BLaER1 (cell line): ENCODE data around the gene WDR26.

ENCODE experiments used
- H3K27ac ChIP-seq: shearing (Covaris generic); formaldehyde crosslinking; 2 replicates; pipeline ENCODE4 v1.8.1; 2022
- H3K27me3 ChIP-seq: shearing (Covaris generic); formaldehyde crosslinking; 2 replicates; pipeline ENCODE4 v1.8.1; 2022
- H3K36me3 ChIP-seq: shearing (Covaris generic); formaldehyde crosslinking; 2 replicates; pipeline ENCODE4 v1.8.1; 2022
- H3K4me1 ChIP-seq: shearing (Covaris generic); formaldehyde crosslinking; 2 replicates; pipeline ENCODE4 v1.8.1; 2022
- H3K4me2 ChIP-seq: shearing (Covaris generic); formaldehyde crosslinking; 2 replicates; pipeline ENCODE4 v1.8.1; 2022
- H3K4me3 ChIP-seq: shearing (Covaris generic); formaldehyde crosslinking; 2 replicates; pipeline ENCODE4 v1.8.1; 2022
- H3K9ac ChIP-seq: shearing (Covaris generic); formaldehyde crosslinking; 2 replicates; pipeline ENCODE4 v1.8.1; 2022
- H3K9me3 ChIP-seq: shearing (Covaris generic); formaldehyde crosslinking; 2 replicates; pipeline ENCODE4 v1.8.1; 2022
- H4K20me1 ChIP-seq: shearing (Covaris generic); formaldehyde crosslinking; 2 replicates; pipeline ENCODE4 v1.8.1; 2022
- Cebpa-rat ChIP-seq: shearing (Covaris generic); IDR thresholded peaks from 2 replicates; pipeline ENCODE4 v1.8.1; 2022

Gene WDR26

GRCh38 chr1:224458296-224458695, 23.7 kb upstream of the WDR26 start:
- no peaks in the 10 kb centered on the region for H3K9me3 ChIP-seq
- H3K27me3 ChIP-seq = no peaks in the 10 kb centered on the region
- TF ChIP-seq Cebpa-rat = no peak
- H3K9ac ChIP-seq = no peak overlapping the region
- H3K4me1 ChIP-seq = peaks cover 23% of the 10 kb centered on the region
- H3K27ac ChIP-seq = no peak overlapping the region; the same call in 1 of the 2 replicates
- H3K36me3 ChIP-seq = no peaks in the 10 kb centered on the region
- H3K4me3 ChIP-seq = no peak overlapping the region
- H4K20me1 ChIP-seq = no peaks in the 10 kb centered on the region
- no peak overlapping the region for H3K4me2 ChIP-seq

- TF ChIP-seq Cebpa-rat = no peak
- H3K9ac ChIP-seq = no peak overlapping the region
- no peaks in the 10 kb centered on the region for H3K27me3 ChIP-seq
- peaks cover 23% of the 10 kb centered on the region for H3K4me1 ChIP-seq
- H3K36me3 ChIP-seq = no peaks in the 10 kb centered on the region
- H3K27ac ChIP-seq = no peak overlapping the region
- no peak overlapping the region for H3K4me3 ChIP-seq
- no peaks in the 10 kb centered on the region for H4K20me1 ChIP-seq
- no peaks in the 10 kb centered on the region for H3K9me3 ChIP-seq
- no peak overlapping the region for H3K4me2 ChIP-seq
Observed at GRCh38 chr1:224457782-224458144, 23.2 kb upstream of the WDR26 start.

GRCh38 chr1:224456637-224456953, 22.0 kb upstream of the WDR26 start:
- Histone ChIP-seq H3K27me3 (no peaks in the 10 kb centered on the region), H3K9ac (no peak overlapping the region), H4K20me1 (no peaks in the 10 kb centered on the region), H3K4me1 (peaks cover 23% of the 10 kb centered on the region), H3K36me3 (no peaks in the 10 kb centered on the region), H3K9me3 (no peaks in the 10 kb centered on the region), H3K27ac (no peak overlapping the region), H3K4me3 (no peak overlapping the region), H3K4me2 (no peak overlapping the region)
- TF ChIP-seq Cebpa-rat = no peak

- no peaks in the 10 kb centered on the region for H3K9me3 ChIP-seq
Observed at GRCh38 chr1:224454402-224455055, 19.9 kb upstream of the WDR26 start.

GRCh38 chr1:224450561-224451350, 16.2 kb upstream of the WDR26 start:
- no peaks in the 10 kb centered on the region for H3K27me3 ChIP-seq
- no peaks in the 10 kb centered on the region; the same call in 1 of the 2 replicates for H3K36me3 ChIP-seq
- no peaks in the 10 kb centered on the region for H3K4me1 ChIP-seq
- no peak overlapping the region for H3K9ac ChIP-seq
- no peaks in the 10 kb centered on the region for H4K20me1 ChIP-seq
- no peak overlapping the region for H3K4me2 ChIP-seq
- no peaks in the 10 kb centered on the region for H3K9me3 ChIP-seq
- H3K27ac ChIP-seq = no peak overlapping the region
- H3K4me3 ChIP-seq = no peak overlapping the region
- no peak for TF ChIP-seq Cebpa-rat

More at GRCh38 chr1:224454402-224455055, 19.9 kb upstream of the WDR26 start:
- Histone ChIP-seq H3K27ac (no peak overlapping the region), H3K4me1 (peaks cover 16% of the 10 kb centered on the region), H3K9ac (no peak overlapping the region), H3K36me3 (no peaks in the 10 kb centered on the region; the same call in 1 of the 2 replicates), H4K20me1 (no peaks in the 10 kb centered on the region), H3K4me2 (no peak overlapping the region), H3K27me3 (no peaks in the 10 kb centered on the region), H3K4me3 (no peak overlapping the region)
- no peak for TF ChIP-seq Cebpa-rat

GRCh38 chr1:224450159-224450558, 15.6 kb upstream of the WDR26 start:
- H4K20me1 ChIP-seq = no peaks in the 10 kb centered on the region
- TF ChIP-seq Cebpa-rat = no peak

GRCh38 chr1:224448453-224449017, 13.9 kb upstream of the WDR26 start:
- Histone ChIP-seq H3K4me3 (no peak overlapping the region), H3K27me3 (no peaks in the 10 kb centered on the region), H3K9ac (no peak overlapping the region), H4K20me1 (no peaks in the 10 kb centered on the region), H3K4me1 (no peaks in the 10 kb centered on the region), H3K27ac (no peak overlapping the region), H3K9me3 (no peaks in the 10 kb centered on the region), H3K4me2 (no peak overlapping the region), H3K36me3 (no peaks in the 10 kb centered on the region; the same call in 1 of the 2 replicates)
- no peak for TF ChIP-seq Cebpa-rat

More at GRCh38 chr1:224450159-224450558, 15.6 kb upstream of the WDR26 start:
- no peak overlapping the region for H3K4me3 ChIP-seq
- H3K9me3 ChIP-seq = no peaks in the 10 kb centered on the region
- no peaks in the 10 kb centered on the region; the same call in 1 of the 2 replicates for H3K36me3 ChIP-seq
- no peaks in the 10 kb centered on the region for H3K4me1 ChIP-seq
- no peak overlapping the region for H3K9ac ChIP-seq
- H3K4me2 ChIP-seq = no peak overlapping the region
- no peaks in the 10 kb centered on the region for H3K27me3 ChIP-seq
- H3K27ac ChIP-seq = no peak overlapping the region

- no peak for TF ChIP-seq Cebpa-rat
- Histone ChIP-seq H3K4me2 (no peak overlapping the region), H3K27me3 (no peaks in the 10 kb centered on the region), H3K4me3 (no peak overlapping the region), H4K20me1 (no peaks in the 10 kb centered on the region), H3K27ac (no peak overlapping the region), H3K36me3 (no peaks in the 10 kb centered on the region; the same call in 1 of the 2 replicates), H3K4me1 (no peaks in the 10 kb centered on the region), H3K9me3 (no peaks in the 10 kb centered on the region), H3K9ac (no peak overlapping the region)
Observed at GRCh38 chr1:224447971-224448370, 13.4 kb upstream of the WDR26 start.

GRCh38 chr1:224447251-224447650, 12.7 kb upstream of the WDR26 start:
- Histone ChIP-seq H3K36me3 (peaks cover 3% of the 10 kb centered on the region; the same call in 1 of the 2 replicates), H3K9ac (no peak overlapping the region), H3K27me3 (no peaks in the 10 kb centered on the region), H3K4me3 (no peak overlapping the region), H3K4me1 (no peaks in the 10 kb centered on the region), H3K27ac (no peak overlapping the region), H3K9me3 (no peaks in the 10 kb centered on the region), H4K20me1 (no peaks in the 10 kb centered on the region), H3K4me2 (no peak overlapping the region)
- no peak for TF ChIP-seq Cebpa-rat

GRCh38 chr1:224438989-224439388, 4.4 kb upstream of the WDR26 start:
- no peaks in the 10 kb centered on the region for H3K9me3 ChIP-seq
- H4K20me1 ChIP-seq = no peaks in the 10 kb centered on the region
- H3K4me3 ChIP-seq = no peak overlapping the region
- peaks cover 20% of the 10 kb centered on the region for H3K4me1 ChIP-seq
- H3K27ac ChIP-seq = no peak overlapping the region
- TF ChIP-seq Cebpa-rat = no peak
- no peak overlapping the region for H3K4me2 ChIP-seq
- no peak overlapping the region for H3K9ac ChIP-seq
- peaks cover 16% of the 10 kb centered on the region; the same call in 1 of the 2 replicates for H3K36me3 ChIP-seq
- H3K27me3 ChIP-seq = no peaks in the 10 kb centered on the region
